Measurements from ENCODE around the gene CCL27.
"Not testable (repeated sequence)": the region's sequence is repeated elsewhere in the genome, so short reads cannot be mapped to it uniquely, and the experiment has no call there.

CCL27 gene

GRCh38 chr9:34642679-34643078, 19.8 kb downstream of the CCL27 start:
- CTCF ChIA-PET = interaction anchor here (0.7 to 8.0 kb wide), 8 partner anchors 7 to 264 kb away, joined by 3 to 112 read pairs (median 3); partner anchors contain the start of genes CCL27, DCTN3 and SIGMAR1

GRCh38 chr9:34639322-34639721, 23.1 kb downstream of the CCL27 start:
- ChIA-PET POLR2A (interaction anchor here (0.7 kb wide), 1 partner anchor 9 kb away, joined by 9 read pairs; no protein-coding TSS in a partner anchor), CTCF (interaction anchor here (1.5 to 12.1 kb wide), 5 partner anchors 6 to 260 kb away, joined by 4 to 328 read pairs (median 13); partner anchors contain the start of genes GALT and RPP25L)

More at GRCh38 chr9:34642679-34643078, 19.8 kb downstream of the CCL27 start:
- no peak for TF ChIP-seq CTCF (IDR thresholded peaks at IDR 0.05; ENCODE audit: control extremely low read depth, extremely low read depth, low read depth, missing control alignments)
- POLR2A ChIA-PET = interaction anchor here (0.7 kb wide), 1 partner anchor 768 kb away, joined by 7 read pairs; no protein-coding TSS in a partner anchor
- no peak for DNase-seq (ENCODE audit: extremely low spot score)

GRCh38 chr9:34638138-34638445, 24.4 kb downstream of the CCL27 start:
- DNase-seq (ENCODE audit: extremely low spot score) = no peak
- TF ChIP-seq CTCF (IDR thresholded peaks at IDR 0.05; ENCODE audit: control extremely low read depth, extremely low read depth, low read depth, missing control alignments) = no peak
- CTCF ChIA-PET = interaction anchor here (0.8 to 12.1 kb wide), 13 partner anchors 7 to 459 kb away, joined by 3 to 328 read pairs (median 4); partner anchors contain the start of genes ARID3C, GALT, PIGO and RPP25L
- POLR2A ChIA-PET = interaction anchor here (1.3 to 1.4 kb wide), 2 partner anchors 9 to 27 kb away, joined by 4 to 8 read pairs; partner anchors contain the start of gene GALT

More at GRCh38 chr9:34639322-34639721, 23.1 kb downstream of the CCL27 start:
- DNase-seq (ENCODE audit: extremely low spot score) = not testable (repeated sequence)

GRCh38 chr9:34637356-34638137, 24.9 kb downstream of the CCL27 start, which contains the start of gene SIGMAR1:
Gene SIGMAR1, minus strand, starts transcription at chr9:34637787. Its CDS starts 90 bp downstream, at chr9:34637697.
- ChIA-PET CTCF (interaction anchor here (0.8 to 12.1 kb wide), 17 partner anchors 8 to 459 kb away, joined by 3 to 328 read pairs (median 4); partner anchors contain the start of genes ARID3C, DCTN3, GALT and PIGO), POLR2A (interaction anchor here (1.3 to 1.4 kb wide), 2 partner anchors 10 to 27 kb away, joined by 4 to 8 read pairs; partner anchors contain the start of gene GALT)
- TF ChIP-seq CTCF (IDR thresholded peaks at IDR 0.05; ENCODE audit: control extremely low read depth, extremely low read depth, low read depth, missing control alignments) = no peak
- DNase-seq (ENCODE audit: extremely low spot score) = peak; percentile 93

- DNase-seq (ENCODE audit: extremely low spot score) = no peak
- no peak for TF ChIP-seq CTCF (IDR thresholded peaks at IDR 0.05; ENCODE audit: control extremely low read depth, extremely low read depth, low read depth, missing control alignments)
- ChIA-PET CTCF (interaction anchor here (0.8 to 12.1 kb wide), 13 partner anchors 8 to 460 kb away, joined by 3 to 328 read pairs (median 4); partner anchors contain the start of genes DCTN3, GALT, PIGO and RPP25L), POLR2A (interaction anchor here (1.3 to 1.4 kb wide), 2 partner anchors 10 to 28 kb away, joined by 4 to 8 read pairs; partner anchors contain the start of gene GALT)
These were observed 25.6 kb downstream of the CCL27 start for GRCh38 chr9:34636791-34637355.

- DNase-seq (ENCODE audit: extremely low spot score) = no peak
- POLR2A ChIA-PET = interaction anchor here (1.6 kb wide), 1 partner anchor 15 kb away, joined by 3 read pairs; the partner anchor contains the start of gene DCTN3
- CTCF ChIA-PET = interaction anchor here (0.7 to 12.1 kb wide), 10 partner anchors 10 to 303 kb away, joined by 3 to 328 read pairs (median 35); partner anchors contain the start of genes CCL27, DCTN3, GALT and RPP25L
- no peak for TF ChIP-seq CTCF (IDR thresholded peaks at IDR 0.05; ENCODE audit: control extremely low read depth, extremely low read depth, low read depth, missing control alignments)
These were observed 26.9 kb downstream of the CCL27 start for GRCh38 chr9:34635556-34635955.

Measured in GM10248 (cell line).